Peyer's patch (tissue), 4 donors: ENCODE data around the gene WNT5A.

Experiments
- POLR2A ChIP-seq, 2 donors: fragments of 450-650 bp; IDR thresholded peaks; one replicate each; pipeline ENCODE4 v1.5.1; 2017; ENCODE audit warnings: antibody characterized with exemption in 2 of 2, mild to moderate bottlenecking in 2 of 2, moderate library complexity in 2 of 2
- TF ChIP-seq, protein P1 (sequence below), 6 experiments: fragments of 450-650 bp in 4 of 6; fragments of 200-600 bp in 2 of 6; sonication (generic) in 1 of 6; IDR thresholded peaks; one replicate each; pipeline ENCODE4 v1.5.1; 2017 to 2019; ENCODE audit warnings: antibody characterized with exemption in 6 of 6, mild to moderate bottlenecking in 3 of 6, moderate library complexity in 1 of 6

DNA sequence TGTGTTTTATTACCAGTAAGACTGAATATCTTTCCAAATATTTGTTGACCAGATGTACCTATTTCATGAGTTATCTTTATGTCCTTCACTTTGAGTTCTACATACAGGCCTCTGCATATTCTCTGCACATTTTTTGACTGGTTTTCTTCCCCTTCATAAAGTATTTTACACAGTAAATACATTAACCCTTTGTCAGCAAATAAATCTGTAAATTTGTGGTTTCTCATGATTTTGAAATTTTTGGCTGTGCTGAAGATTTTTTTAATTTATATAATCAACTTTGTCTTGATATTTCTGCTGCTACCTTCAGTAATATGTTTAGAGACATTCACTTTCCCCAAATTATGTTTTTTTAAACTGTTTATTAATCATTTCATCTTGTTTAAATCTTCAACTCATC lies 50.5 kb downstream of the WNT5A start:
- TF ChIP-seq, protein P1, sequence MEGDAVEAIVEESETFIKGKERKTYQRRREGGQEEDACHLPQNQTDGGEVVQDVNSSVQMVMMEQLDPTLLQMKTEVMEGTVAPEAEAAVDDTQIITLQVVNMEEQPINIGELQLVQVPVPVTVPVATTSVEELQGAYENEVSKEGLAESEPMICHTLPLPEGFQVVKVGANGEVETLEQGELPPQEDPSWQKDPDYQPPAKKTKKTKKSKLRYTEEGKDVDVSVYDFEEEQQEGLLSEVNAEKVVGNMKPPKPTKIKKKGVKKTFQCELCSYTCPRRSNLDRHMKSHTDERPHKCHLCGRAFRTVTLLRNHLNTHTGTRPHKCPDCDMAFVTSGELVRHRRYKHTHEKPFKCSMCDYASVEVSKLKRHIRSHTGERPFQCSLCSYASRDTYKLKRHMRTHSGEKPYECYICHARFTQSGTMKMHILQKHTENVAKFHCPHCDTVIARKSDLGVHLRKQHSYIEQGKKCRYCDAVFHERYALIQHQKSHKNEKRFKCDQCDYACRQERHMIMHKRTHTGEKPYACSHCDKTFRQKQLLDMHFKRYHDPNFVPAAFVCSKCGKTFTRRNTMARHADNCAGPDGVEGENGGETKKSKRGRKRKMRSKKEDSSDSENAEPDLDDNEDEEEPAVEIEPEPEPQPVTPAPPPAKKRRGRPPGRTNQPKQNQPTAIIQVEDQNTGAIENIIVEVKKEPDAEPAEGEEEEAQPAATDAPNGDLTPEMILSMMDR (IDR thresholded peaks at IDR 0.05), result no peak
- TF ChIP-seq POLR2A (IDR thresholded peaks at IDR 0.05), result no peak
